Measurements from ENCODE around the gene TANC1. TPM values are rescaled to one million over a fixed set of nuclear protein-coding genes. Genes with fewer than 3 reads are reported as not detected.

The TANC1 gene
- total RNA-seq (14.3 TPM), polyA plus RNA-seq (ENCODE audit: insufficient read depth in 1 of 8, insufficient read length in 8 of 8, low replicate concordance in 1 of 8) (10 to 100 TPM; 18.6 to 25.2 (median 22.0) TPM)
- long read RNA-seq, donor 1, full-length matches to known transcripts = 1 of 1 reads
- long read RNA-seq, donor 1, partial matches to known transcripts = 0 of 1 reads
- long read RNA-seq, donor 1, other reads (novel, unspliced or antisense) = 0 of 1 reads
- long read RNA-seq, donor 2 = 0 reads
- long read RNA-seq, donor 3, full-length matches to known transcripts = 1 of 6 reads
- long read RNA-seq, donor 3, partial matches to known transcripts = 5 of 6 reads
- long read RNA-seq, donor 3, other reads (novel, unspliced or antisense) = 0 of 6 reads
- long read RNA-seq, donor 4, full-length matches to known transcripts = 1 of 1 reads
- long read RNA-seq, donor 4, partial matches to known transcripts = 0 of 1 reads
- long read RNA-seq, donor 4, other reads (novel, unspliced or antisense) = 0 of 1 reads
- long read RNA-seq, donor 5, full-length matches to known transcripts = 2 of 7 reads
- long read RNA-seq, donor 5, partial matches to known transcripts = 5 of 7 reads
- long read RNA-seq, donor 5, other reads (novel, unspliced or antisense) = 0 of 7 reads
- long read RNA-seq, donor 6 = 0 reads
- long read RNA-seq, donor 7 = 0 reads
- long read RNA-seq, donor 8 = 0 reads
- long read RNA-seq, donor 9 = 0 reads
- long read RNA-seq, donor 10, full-length matches to known transcripts = 2 of 2 reads
- long read RNA-seq, donor 10, partial matches to known transcripts = 0 of 2 reads
- long read RNA-seq, donor 10, other reads (novel, unspliced or antisense) = 0 of 2 reads
- long read RNA-seq, donor 11 = 0 reads

DNA sequence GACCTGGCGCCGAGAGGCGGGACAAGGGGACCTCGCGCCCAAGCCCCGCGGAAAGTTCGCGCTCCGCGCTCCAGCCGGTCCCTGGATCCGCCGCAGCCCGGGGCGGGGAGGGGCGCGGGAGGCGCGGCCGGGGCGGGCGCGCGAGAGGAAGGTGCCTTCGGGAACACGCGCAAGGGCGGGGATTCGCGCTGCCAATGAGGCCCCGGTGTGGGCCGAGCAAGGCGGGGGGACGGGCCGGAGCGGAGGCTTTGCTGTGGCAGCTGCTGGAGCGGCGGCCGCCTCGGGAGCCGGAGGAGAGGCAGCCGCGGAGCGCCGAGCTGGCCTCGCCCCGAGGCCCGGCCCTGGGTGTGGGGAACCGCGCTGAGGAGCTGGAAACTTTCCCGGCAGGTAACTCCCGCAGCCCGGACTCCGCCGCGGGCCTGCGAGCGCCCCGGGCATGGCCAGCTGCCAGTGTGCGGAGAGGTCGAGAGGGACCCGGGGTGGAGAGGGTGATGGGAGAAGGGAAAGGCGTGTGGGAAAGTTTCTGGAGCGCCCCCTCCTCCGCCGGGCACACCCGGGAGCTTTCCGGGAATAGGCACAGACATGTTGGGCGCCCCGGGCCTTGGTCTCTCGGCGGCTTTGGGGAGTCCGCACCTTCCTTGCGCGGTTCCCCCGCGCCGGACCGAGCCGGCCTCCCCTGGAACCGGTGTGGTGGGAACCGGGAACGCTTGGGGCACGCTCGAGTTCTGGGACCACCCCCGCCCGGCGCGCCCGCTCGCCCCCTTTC lies at the start of gene TANC1:
Gene TANC1, plus strand, starts transcription at position 245 of the 766 bp plus-strand sequence. CDS start 97,271 bp downstream, outside the sequence.
- WGBS (ENCODE audit: insufficient coverage) = under 1% methylated on average over 92 of the region's 92 CpGs
- H3K27ac ChIP-seq (ENCODE audit: low read length) = peak within 1 kb of the TSS; percentile 93
- peaks cover 24% of the 10 kb centered on the region for H3K4me1 ChIP-seq (ENCODE audit: control insufficient read depth, insufficient read depth, low read length)
- H3K36me3 ChIP-seq (ENCODE audit: control insufficient read depth, insufficient read depth, low read length) = no peaks in the 10 kb centered on the region
- H3K4me3 ChIP-seq (ENCODE audit: low read length) = peak within 1 kb of the TSS; percentile 71
- DNase-seq = peak; percentile 97
- H3K9me3 ChIP-seq (replicated peaks; ENCODE audit: control insufficient read depth, low read depth, low read length) = no peaks in the 10 kb centered on the region
- peaks cover 5% of the 10 kb centered on the region for H3K27me3 ChIP-seq (ENCODE audit: control insufficient read depth, insufficient read depth, low read length)

DNA sequence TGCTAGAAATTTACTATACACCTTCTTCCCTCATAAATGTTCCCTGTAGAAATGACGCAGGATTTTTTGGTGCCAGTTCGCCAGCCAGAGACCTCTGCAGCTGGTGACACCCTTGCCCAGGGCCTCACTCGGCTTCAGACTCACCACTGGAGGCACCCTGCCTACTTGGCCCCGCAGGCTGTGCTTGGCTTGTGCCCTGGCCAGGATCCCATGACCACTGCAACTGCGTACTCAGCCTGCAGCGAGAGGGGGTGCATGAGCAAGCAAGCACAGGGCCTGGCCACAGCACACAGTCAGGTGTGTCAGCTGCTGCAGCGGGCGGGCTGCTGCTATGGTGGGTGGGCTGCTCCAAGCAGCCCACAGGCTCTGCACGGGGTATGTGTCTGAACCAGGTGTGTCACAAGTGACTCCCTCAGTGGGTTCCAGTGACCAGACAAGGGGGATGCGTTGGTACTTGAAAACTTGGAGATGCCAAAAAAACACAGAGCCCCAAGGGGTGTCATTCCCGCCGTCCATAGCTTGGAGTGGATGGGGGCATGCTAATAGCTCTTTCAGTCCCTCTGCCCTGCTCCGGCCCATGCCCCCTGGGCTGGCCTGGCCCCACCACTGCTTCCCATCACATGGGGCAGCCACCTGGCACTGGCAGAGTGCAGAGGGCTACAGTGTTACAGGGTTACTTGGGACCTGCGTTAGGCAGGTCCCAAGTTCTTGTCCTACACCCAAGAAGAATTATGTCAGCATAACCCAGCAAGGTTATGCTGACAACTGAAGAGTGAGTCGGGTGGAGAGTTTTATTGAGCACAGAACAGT lies 46.6 kb upstream of the TANC1 start:
- Histone ChIP-seq H3K36me3 (ENCODE audit: control insufficient read depth, insufficient read depth, low read length) (no peaks in the 10 kb centered on the region), H3K27ac (ENCODE audit: low read length) (no peak overlapping the region), H3K9me3 (replicated peaks; ENCODE audit: control insufficient read depth, low read depth, low read length) (no peaks in the 10 kb centered on the region), H3K4me1 (ENCODE audit: control insufficient read depth, insufficient read depth, low read length) (peaks cover 5% of the 10 kb centered on the region), H3K4me3 (ENCODE audit: low read length) (no peak overlapping the region), H3K27me3 (ENCODE audit: control insufficient read depth, insufficient read depth, low read length) (no peaks in the 10 kb centered on the region)
- DNase-seq = no peak
- 89% methylated on average over 12 of the region's 15 CpGs for WGBS (ENCODE audit: insufficient coverage)

DNA sequence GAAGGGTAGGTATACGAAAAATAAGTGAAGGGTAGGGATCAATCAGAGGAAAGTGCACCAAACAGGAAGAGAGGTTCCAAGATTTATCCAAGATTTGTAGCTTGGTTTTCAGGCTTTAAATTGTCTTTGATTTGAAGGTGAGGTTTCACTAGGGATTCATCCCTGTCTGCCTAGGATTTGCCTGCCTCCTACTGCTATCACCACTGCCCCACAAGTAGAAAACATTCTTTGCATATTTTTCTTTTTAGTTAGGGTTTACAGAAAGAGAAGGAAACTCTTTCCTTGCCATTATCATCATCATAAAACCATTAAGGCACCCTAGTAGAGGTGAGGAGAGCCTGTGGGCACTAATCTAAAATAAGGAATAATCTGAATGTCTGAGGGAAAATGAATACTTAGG lies 45.8 kb upstream of the TANC1 start:
- no peaks in the 10 kb centered on the region for H3K27me3 ChIP-seq (ENCODE audit: control insufficient read depth, insufficient read depth, low read length)
- H3K9me3 ChIP-seq (replicated peaks; ENCODE audit: control insufficient read depth, low read depth, low read length) = no peaks in the 10 kb centered on the region
- 44% methylated on average over 1 of the region's 1 CpG for WGBS (ENCODE audit: insufficient coverage)
- H3K36me3 ChIP-seq (ENCODE audit: control insufficient read depth, insufficient read depth, low read length) = no peaks in the 10 kb centered on the region
- peaks cover 5% of the 10 kb centered on the region for H3K4me1 ChIP-seq (ENCODE audit: control insufficient read depth, insufficient read depth, low read length)
- no peak overlapping the region for H3K27ac ChIP-seq (ENCODE audit: low read length)
- H3K4me3 ChIP-seq (ENCODE audit: low read length) = no peak overlapping the region
- DNase-seq = no peak

DNA sequence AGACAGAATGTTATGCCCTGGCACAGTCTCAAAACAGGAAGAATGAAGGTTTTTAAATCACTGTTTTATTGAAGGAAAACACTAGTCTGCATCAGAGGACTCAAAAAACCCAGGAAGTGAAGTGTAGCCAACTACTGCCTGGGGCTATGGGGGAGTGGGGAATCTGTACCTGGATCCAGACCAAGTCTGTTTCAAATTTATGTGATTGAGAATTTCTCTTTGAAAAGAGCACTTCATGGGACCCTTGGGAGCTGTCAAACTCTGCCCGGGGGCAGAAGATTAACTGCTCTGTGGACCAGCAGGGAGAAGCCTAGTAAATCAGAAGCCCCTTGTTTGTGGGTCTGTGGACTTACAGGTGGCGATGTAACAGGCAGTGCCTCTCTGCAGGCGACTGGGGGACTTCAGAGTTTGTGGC lies 45.3 kb upstream of the TANC1 start:
- WGBS (ENCODE audit: insufficient coverage) = 0% methylated on average over 1 of the region's 3 CpGs
- Histone ChIP-seq H3K9me3 (replicated peaks; ENCODE audit: control insufficient read depth, low read depth, low read length) (no peaks in the 10 kb centered on the region), H3K27me3 (ENCODE audit: control insufficient read depth, insufficient read depth, low read length) (no peaks in the 10 kb centered on the region), H3K4me3 (ENCODE audit: low read length) (no peak overlapping the region), H3K4me1 (ENCODE audit: control insufficient read depth, insufficient read depth, low read length) (peaks cover 5% of the 10 kb centered on the region), H3K36me3 (ENCODE audit: control insufficient read depth, insufficient read depth, low read length) (no peaks in the 10 kb centered on the region), H3K27ac (ENCODE audit: low read length) (no peak overlapping the region)
- no peak for DNase-seq

DNA sequence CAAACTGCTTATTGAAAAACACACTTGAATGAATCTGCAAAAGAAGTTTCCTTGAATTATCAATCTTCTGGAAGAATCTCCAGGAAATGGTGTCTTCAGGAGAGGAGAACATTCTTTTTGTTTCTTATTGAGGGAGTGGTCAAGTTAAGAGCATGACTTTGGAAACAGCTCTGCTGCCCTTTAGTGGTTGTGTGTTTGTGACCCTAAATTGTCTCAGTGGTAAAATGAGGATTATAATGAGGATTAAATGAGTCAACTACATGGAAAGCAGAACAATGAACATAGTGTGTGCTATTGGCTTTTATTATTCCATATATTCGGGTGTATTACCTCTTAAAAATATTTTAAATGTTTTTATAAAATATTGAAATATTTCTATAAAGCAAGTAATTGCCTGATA lies 44.8 kb upstream of the TANC1 start:
- Histone ChIP-seq H3K27ac (ENCODE audit: low read length) (no peak overlapping the region), H3K9me3 (replicated peaks; ENCODE audit: control insufficient read depth, low read depth, low read length) (no peaks in the 10 kb centered on the region), H3K36me3 (ENCODE audit: control insufficient read depth, insufficient read depth, low read length) (no peaks in the 10 kb centered on the region), H3K4me1 (ENCODE audit: control insufficient read depth, insufficient read depth, low read length) (peaks cover 5% of the 10 kb centered on the region), H3K4me3 (ENCODE audit: low read length) (no peak overlapping the region), H3K27me3 (ENCODE audit: control insufficient read depth, insufficient read depth, low read length) (no peaks in the 10 kb centered on the region)
- DNase-seq = no peak
- no CpG with 5 or more reads among the region's 1 CpG for WGBS (ENCODE audit: insufficient coverage)

DNA sequence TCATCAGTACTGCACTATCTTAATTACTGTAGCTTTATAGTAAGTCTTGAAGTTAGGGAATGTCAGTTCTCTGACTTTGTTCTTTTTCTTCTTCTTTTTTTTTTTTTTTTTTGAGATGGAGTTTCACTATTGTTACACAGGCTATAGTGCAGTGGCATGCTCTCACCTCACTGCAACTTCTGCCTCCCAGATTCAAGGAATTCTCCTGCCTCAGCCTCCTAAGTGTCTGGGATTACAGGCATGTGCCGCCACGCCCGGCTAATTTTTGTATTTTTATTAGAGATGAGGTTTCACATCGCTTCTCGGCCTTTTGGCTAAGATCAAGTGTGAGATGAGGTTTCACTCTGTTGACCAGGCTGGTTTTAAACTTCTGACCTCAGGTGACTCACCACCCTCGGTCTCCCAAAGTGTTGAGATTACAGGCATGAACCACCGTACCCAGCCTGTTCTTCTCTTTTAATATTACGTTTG lies 41.9 kb upstream of the TANC1 start:
- Histone ChIP-seq H3K9me3 (replicated peaks; ENCODE audit: control insufficient read depth, low read depth, low read length) (peaks cover 5% of the 10 kb centered on the region), H3K36me3 (ENCODE audit: control insufficient read depth, insufficient read depth, low read length) (no peaks in the 10 kb centered on the region), H3K27me3 (ENCODE audit: control insufficient read depth, insufficient read depth, low read length) (no peaks in the 10 kb centered on the region), H3K4me1 (ENCODE audit: control insufficient read depth, insufficient read depth, low read length) (peaks cover 5% of the 10 kb centered on the region), H3K27ac (ENCODE audit: low read length) (no peak overlapping the region), H3K4me3 (ENCODE audit: low read length) (no peak overlapping the region)
- no peak for DNase-seq
- 20% methylated on average over 1 of the region's 8 CpGs for WGBS (ENCODE audit: insufficient coverage)

DNA sequence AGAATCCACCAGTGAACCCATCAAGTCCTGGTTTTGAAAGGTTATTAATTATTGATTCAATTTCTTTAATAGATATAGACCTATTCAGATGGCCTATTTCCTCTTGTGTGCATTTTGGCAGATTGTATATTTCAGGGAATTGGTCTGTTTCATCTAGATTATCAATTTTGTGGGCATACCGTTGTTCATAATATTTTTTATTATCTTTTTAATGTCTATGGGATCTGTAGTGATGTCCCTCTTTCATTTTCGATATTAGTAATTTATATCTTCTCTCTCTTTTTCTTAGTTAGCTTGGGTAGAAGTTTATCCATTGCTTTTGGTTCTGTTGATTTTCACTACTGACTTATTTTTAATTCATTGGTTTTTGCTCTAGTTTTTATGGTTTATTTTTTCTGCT lies 39.9 kb upstream of the TANC1 start:
- Histone ChIP-seq H3K27ac (ENCODE audit: low read length) (no peak overlapping the region), H3K27me3 (ENCODE audit: control insufficient read depth, insufficient read depth, low read length) (no peaks in the 10 kb centered on the region), H3K4me1 (ENCODE audit: control insufficient read depth, insufficient read depth, low read length) (no peaks in the 10 kb centered on the region), H3K4me3 (ENCODE audit: low read length) (no peak overlapping the region), H3K9me3 (replicated peaks; ENCODE audit: control insufficient read depth, low read depth, low read length) (peaks cover 5% of the 10 kb centered on the region), H3K36me3 (ENCODE audit: control insufficient read depth, insufficient read depth, low read length) (no peaks in the 10 kb centered on the region)
- DNase-seq = no peak
- WGBS (ENCODE audit: insufficient coverage) = no CpG with 5 or more reads among the region's 2 CpGs

DNA sequence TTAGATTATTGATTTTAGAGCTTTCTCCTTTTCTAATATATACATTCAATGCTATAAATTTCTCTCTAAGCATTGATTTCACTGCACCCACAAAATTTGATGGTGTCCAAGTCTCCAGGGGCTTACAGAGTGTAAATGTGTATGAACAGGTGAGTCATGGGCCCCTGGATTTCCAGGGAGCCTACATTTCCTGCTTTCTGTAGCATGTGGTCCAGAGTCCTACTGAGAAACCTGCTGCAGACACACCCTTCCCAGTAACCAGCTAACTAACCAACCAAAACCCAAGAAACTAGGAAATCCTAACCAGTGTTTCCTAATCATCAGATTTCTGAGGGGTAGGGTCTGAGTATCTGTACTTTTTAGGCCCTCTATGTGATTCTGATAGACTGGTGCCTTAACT lies 39.5 kb upstream of the TANC1 start:
- DNase-seq = no peak
- Histone ChIP-seq H3K9me3 (replicated peaks; ENCODE audit: control insufficient read depth, low read depth, low read length) (peaks cover 5% of the 10 kb centered on the region), H3K4me1 (ENCODE audit: control insufficient read depth, insufficient read depth, low read length) (no peaks in the 10 kb centered on the region), H3K27ac (ENCODE audit: low read length) (no peak overlapping the region), H3K27me3 (ENCODE audit: control insufficient read depth, insufficient read depth, low read length) (no peaks in the 10 kb centered on the region), H3K4me3 (ENCODE audit: low read length) (no peak overlapping the region), H3K36me3 (ENCODE audit: control insufficient read depth, insufficient read depth, low read length) (no peaks in the 10 kb centered on the region)

DNA sequence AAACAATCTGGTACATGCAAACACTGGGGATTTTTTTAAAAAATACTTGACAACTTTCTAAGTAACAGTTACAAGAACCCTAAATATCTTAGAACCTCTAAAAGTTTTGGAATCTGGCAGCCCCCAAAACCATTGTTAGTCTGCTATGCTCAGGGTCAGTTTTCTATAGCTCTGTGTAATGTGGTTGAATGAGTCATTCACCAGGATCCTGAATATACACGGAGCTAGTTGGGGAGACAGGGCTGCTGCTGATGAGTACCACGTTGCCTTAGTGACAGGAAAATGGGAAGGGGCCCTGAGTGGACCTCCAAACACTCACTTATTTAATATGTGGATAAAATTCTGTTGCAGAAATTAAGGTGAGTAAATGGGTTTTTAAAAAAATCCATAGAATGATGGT lies 36.9 kb upstream of the TANC1 start:
- H3K27ac ChIP-seq (ENCODE audit: low read length) = no peak overlapping the region
- DNase-seq = no peak
- no peak overlapping the region for H3K4me3 ChIP-seq (ENCODE audit: low read length)
- H3K36me3 ChIP-seq (ENCODE audit: control insufficient read depth, insufficient read depth, low read length) = no peaks in the 10 kb centered on the region
- H3K27me3 ChIP-seq (ENCODE audit: control insufficient read depth, insufficient read depth, low read length) = peaks cover 2% of the 10 kb centered on the region
- peaks cover 3% of the 10 kb centered on the region for H3K4me1 ChIP-seq (ENCODE audit: control insufficient read depth, insufficient read depth, low read length)
- H3K9me3 ChIP-seq (replicated peaks; ENCODE audit: control insufficient read depth, low read depth, low read length) = peaks cover 5% of the 10 kb centered on the region
- WGBS (ENCODE audit: insufficient coverage) = no CpG with 5 or more reads among the region's 2 CpGs

Data from muscle of leg (tissue), 16 donors.